Mesodermal cell (in vitro differentiated cells): ENCODE results near the gene UCMA.

Experiments
- H3K27ac ChIP-seq: 2 replicates; pipeline ENCODE4 v1.7.0; 2013; ENCODE audit warnings: mild to moderate bottlenecking, low read depth, low read length, moderate library complexity; ENCODE audit not compliant: severe bottlenecking
- H3K36me3 ChIP-seq: 2 replicates; pipeline ENCODE4 v1.7.1; 2013; ENCODE audit warnings: mild to moderate bottlenecking, low read length, moderate library complexity; ENCODE audit not compliant: control insufficient read depth, insufficient read depth
- H3K4me1 ChIP-seq: one replicate; pipeline ENCODE4 v1.7.1; 2013; ENCODE audit warnings: mild to moderate bottlenecking, low read length; ENCODE audit not compliant: insufficient read depth, control insufficient read depth, poor library complexity, severe bottlenecking
- H3K4me3 ChIP-seq: 2 replicates; pipeline ENCODE4 v1.7.0; 2013; ENCODE audit warnings: low read length, control low read depth, mild to moderate bottlenecking; ENCODE audit not compliant: insufficient read depth, poor library complexity, severe bottlenecking; ENCODE audit errors: extremely low read depth
- H3K9me3 ChIP-seq: 2 replicates; pipeline ENCODE4 v1.7.1; 2013; ENCODE audit warnings: mild to moderate bottlenecking, low read length, moderate library complexity; ENCODE audit not compliant: control insufficient read depth
- WGBS, 2 experiments: methylation state at CpG; one replicate each; pipeline ENCODE4 v1.1.5; 2013; ENCODE audit warnings: missing lambda C conversion rate in 2 of 2; ENCODE audit not compliant: insufficient coverage in 2 of 2; 5-methylcytosine and 5-hydroxymethylcytosine counted together

Gene UCMA

DNA sequence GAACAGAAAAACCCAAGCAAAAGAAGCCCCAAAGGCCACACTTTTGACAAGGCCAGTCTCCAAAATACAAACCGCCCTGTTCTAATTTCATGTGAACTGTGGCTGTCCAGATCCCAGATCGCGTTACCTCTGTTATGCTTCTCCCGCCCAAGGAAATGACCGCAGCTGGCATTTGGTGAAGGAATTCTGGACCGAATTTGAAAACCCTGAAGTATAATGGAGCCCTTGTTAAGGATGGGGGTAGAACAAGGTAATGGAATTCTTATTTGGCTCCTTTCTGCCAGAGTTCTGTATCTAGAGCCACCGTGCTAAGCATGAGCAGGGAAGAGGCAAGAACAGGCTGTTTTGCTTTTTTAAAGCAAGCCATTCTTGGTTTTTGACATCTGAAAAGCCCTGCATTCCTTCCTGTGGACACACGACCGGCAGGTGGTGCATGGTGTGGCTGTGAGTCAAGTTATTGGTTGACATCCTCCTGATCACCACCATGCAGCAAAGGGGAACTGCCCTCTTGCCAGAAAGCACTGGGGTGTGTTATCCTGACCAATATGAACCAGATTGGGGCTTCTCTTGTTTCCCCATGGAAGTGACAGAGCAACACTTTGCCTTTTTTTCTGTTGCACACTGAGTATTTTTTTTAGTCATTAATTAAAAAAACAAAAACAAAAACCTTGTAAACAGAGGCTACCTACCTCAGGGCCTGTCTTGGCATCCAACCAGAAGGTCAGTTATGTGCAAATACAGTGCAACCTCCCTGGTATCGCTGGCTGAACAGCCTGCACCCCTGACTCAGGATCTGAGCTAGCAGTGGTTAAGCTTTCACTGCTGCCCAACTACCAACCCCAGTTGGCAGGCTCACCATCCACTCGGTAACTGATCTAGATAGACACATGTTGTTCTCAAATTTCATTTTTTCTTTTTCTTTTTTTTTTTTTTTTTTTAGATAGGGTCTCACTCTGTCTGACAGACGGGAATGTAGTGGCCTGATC is 14.2 kb downstream of the UCMA start:
- Histone ChIP-seq H3K36me3 (peaks cover 3% of the 10 kb centered on the region), H3K4me3 (no peak overlapping the region)

GRCh38 chr10:13218878-13219277 is 15.3 kb downstream of the UCMA start:
- 94 to 100% methylated on average over 2 to 3 of the region's 4 CpGs for WGBS, 2 experiments
- H3K4me3 ChIP-seq, result no peak overlapping the region
- peaks cover 10% of the 10 kb centered on the region for H3K36me3 ChIP-seq
- no peaks in the 10 kb centered on the region for H3K9me3 ChIP-seq
- no peaks in the 10 kb centered on the region for H3K4me1 ChIP-seq
- no peak overlapping the region for H3K27ac ChIP-seq

More for the DNA sequence above, 14.2 kb downstream of the UCMA start:
- Histone ChIP-seq H3K27ac (no peak overlapping the region), H3K9me3 (no peaks in the 10 kb centered on the region), H3K4me1 (no peaks in the 10 kb centered on the region)
- WGBS, 2 experiments, result 67 to 74% methylated on average over 8 to 10 of the region's 12 CpGs

DNA sequence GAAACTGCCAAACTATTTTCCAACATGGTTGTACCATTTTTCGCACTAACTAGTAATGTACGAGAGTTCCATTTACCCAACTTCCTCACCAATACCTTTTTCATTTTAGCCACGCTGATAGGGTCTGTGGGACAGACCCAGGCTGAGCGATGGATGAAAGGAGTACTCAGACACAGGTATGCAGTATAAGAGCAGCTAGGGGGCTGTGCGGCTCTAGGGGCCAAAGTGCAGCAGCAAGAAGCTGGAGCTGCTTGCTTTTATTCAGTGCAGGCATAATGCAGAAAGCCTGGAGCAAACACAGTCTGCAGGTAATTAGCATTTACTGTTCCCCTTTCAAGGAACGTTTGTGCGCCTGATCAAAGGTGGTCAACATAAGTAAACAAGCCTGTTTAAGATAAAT is 21.0 kb downstream of the UCMA start:
- no peaks in the 10 kb centered on the region for H3K9me3 ChIP-seq
- 93 to 97% methylated on average over 5 to 6 of the region's 7 CpGs for WGBS, 2 experiments
- H3K4me3 ChIP-seq, result no peak overlapping the region
- peaks cover 50% of the 10 kb centered on the region for H3K36me3 ChIP-seq
- H3K4me1 ChIP-seq, result no peaks in the 10 kb centered on the region
- no peak overlapping the region for H3K27ac ChIP-seq

DNA sequence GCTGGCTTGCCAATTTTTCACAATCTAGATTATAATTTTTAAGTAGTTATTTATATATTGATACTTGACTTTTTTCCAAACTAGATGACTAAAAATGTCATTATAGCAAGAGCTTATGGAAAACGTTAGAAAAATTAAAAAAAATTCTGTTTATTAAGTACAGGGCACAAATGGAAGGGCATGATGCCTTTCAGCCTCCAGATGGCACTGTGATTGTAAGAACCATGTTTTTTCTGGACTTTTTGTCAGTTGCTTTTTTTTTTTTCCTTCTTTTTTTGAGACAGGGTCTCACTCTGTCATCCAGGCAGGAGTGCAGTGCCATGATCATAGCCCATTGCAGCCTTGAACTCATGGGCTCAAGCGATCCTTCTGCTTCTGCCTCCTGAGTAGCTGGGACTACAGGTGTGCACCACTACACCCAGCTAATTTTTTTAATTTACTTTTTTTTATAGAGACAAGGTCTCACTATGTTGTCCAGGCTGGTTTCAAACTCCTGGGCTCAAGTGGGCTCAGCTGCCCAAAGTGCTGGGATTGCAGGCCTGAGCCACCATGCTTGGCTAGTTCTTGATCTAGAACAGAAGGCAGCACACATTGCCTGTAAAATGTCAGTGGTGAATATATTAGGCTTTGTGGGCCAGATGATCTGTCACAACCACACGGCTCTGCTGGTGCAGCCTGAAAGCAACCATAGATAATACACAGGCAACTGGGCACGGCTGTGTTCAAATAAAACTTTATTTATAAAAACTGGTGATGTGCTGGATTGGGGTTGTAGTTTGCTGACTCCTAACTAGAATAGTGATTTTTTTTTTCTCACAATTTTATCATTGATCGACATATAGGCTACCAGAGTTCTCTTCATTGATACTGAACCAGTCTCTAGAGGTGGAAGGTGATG is 27.4 kb downstream of the UCMA start:
- H3K9me3 ChIP-seq, result no peaks in the 10 kb centered on the region
- peaks cover 87% of the 10 kb centered on the region for H3K36me3 ChIP-seq
- no peaks in the 10 kb centered on the region for H3K4me1 ChIP-seq
- WGBS, 2 experiments, result 81 to 93% methylated on average over 2 of the region's 5 CpGs
- H3K4me3 ChIP-seq, result no peak overlapping the region
- no peak overlapping the region for H3K27ac ChIP-seq

DNA sequence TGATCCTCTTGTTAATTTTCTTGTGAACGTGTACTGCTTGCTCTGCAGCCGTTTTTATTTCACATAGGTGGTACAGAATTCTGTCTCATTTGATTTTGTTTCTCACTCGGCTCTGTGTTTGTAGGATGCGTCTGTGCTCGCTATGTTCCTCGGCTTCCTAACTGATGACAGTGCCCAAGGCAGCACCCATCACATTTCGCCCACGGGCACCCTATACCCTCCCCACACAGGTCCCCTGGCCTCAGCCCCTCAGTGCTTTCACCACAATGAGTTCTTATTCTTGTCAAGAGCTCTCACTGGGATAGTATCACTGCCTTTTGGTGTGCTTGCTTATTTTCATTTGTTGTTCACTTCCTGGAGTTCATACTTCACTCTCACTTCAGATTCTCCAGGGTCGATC is 28.1 kb downstream of the UCMA start:
- H3K4me1 ChIP-seq, result no peaks in the 10 kb centered on the region
- peaks cover 87% of the 10 kb centered on the region for H3K36me3 ChIP-seq
- no peak overlapping the region for H3K4me3 ChIP-seq
- H3K9me3 ChIP-seq, result no peaks in the 10 kb centered on the region
- H3K27ac ChIP-seq, result no peak overlapping the region
- WGBS, 2 experiments, result 91 to 92% methylated on average over 8 of the region's 9 CpGs

GRCh38 chr10:13201132-13201531 is 33.0 kb downstream of the UCMA start:
- Histone ChIP-seq H3K36me3 (peaks cover 90% of the 10 kb centered on the region), H3K27ac (no peak overlapping the region), H3K4me1 (no peaks in the 10 kb centered on the region), H3K4me3 (no peak overlapping the region), H3K9me3 (no peaks in the 10 kb centered on the region)
- 94 to 95% methylated on average over 6 of the region's 6 CpGs for WGBS, 2 experiments

DNA sequence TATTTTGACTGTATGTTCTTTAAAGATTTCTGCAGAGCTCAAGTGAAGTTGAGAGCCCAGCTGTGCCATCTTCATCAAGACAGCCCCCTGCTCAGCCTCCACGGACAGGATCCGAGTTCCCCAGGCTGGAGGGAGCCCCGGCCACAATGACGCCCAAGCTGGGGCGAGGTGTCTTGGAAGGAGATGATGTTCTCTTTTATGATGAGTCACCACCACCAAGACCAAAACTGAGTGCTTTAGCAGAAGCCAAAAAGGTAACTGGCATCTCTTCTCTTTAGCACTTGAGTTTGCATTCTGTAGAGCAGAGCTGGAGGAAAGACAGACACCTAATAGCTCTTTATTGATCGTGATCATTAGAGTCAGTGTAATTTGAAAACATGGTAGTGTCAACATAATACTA is 39.2 kb downstream of the UCMA start:
- Histone ChIP-seq H3K9me3 (no peaks in the 10 kb centered on the region), H3K27ac (no peak overlapping the region), H3K36me3 (peaks cover 82% of the 10 kb centered on the region), H3K4me1 (no peaks in the 10 kb centered on the region), H3K4me3 (no peak overlapping the region)
- WGBS, 2 experiments, result 96% methylated on average over 4 of the region's 6 CpGs; no CpG with 5 or more reads in 1 of the 2 experiments

DNA sequence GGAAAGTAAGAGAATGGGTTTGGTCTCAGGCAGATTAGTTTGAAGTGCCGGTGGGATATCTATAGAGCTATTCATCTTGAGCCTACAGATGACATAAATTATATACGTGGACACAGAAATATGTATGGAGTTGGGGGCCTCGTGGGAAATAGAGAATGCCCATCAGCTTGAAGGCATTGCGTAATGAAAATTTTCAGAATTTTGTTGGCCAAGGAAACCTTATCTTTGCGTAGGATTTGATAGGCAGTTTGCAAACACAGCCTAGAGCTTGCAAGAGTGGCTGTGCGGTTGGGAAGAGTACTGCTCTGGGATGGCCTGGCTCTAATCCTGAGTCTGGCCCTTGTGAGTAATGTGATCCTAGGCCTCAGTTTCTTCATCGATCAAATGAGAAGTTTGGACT is 40.5 kb downstream of the UCMA start:
- H3K9me3 ChIP-seq, result no peaks in the 10 kb centered on the region
- H3K4me1 ChIP-seq, result no peaks in the 10 kb centered on the region
- no peak overlapping the region for H3K27ac ChIP-seq
- H3K4me3 ChIP-seq, result no peak overlapping the region
- 94 to 97% methylated on average over 6 of the region's 7 CpGs for WGBS, 2 experiments
- H3K36me3 ChIP-seq, result peaks cover 82% of the 10 kb centered on the region

- no peaks in the 10 kb centered on the region for H3K9me3 ChIP-seq
- no peak overlapping the region for H3K4me3 ChIP-seq
- H3K36me3 ChIP-seq, result peaks cover 77% of the 10 kb centered on the region
- WGBS, 2 experiments, result 90% methylated on average over 4 of the region's 5 CpGs; no CpG with 5 or more reads in 1 of the 2 experiments
- no peak overlapping the region for H3K27ac ChIP-seq
- no peaks in the 10 kb centered on the region for H3K4me1 ChIP-seq
These were observed 42.8 kb downstream of the UCMA start for GRCh38 chr10:13191362-13191761.

DNA sequence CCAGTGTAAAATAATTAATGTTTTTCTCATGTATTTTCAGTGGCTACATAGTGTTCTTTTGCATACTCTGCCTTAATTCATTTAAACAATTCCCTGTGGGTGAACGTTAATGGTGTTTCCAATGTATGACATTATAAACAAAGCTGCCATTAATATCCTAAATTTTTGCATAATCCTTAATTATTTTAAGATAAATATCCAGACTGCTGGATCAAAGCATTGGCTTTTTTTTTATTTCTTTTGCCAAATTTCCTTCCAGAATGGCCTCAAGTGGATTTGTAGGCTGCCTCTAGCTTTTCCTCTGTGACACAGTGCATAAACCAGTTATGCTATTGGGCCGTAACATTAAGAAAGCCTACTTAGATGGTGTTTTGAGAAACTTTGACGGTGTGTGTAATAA is 43.4 kb downstream of the UCMA start:
- H3K4me1 ChIP-seq, result no peaks in the 10 kb centered on the region
- no CpG with 5 or more reads among the region's 3 CpGs for WGBS, 2 experiments
- H3K9me3 ChIP-seq, result no peaks in the 10 kb centered on the region
- H3K36me3 ChIP-seq, result peaks cover 77% of the 10 kb centered on the region
- H3K27ac ChIP-seq, result no peak overlapping the region
- no peak overlapping the region for H3K4me3 ChIP-seq
